GM04503 (cell line): ENCODE results near the gene WDR45B.
"Not testable (repeated sequence)": the region's sequence is repeated elsewhere in the genome, so short reads cannot be mapped to it uniquely, and the experiment has no call there.

ENCODE experiments used
- DNase-seq: peaks from one replicate; pipeline ENCODE4 v3.0.0-alpha.2; 2012; ENCODE audit warnings: low read depth

Gene WDR45B

GRCh38 chr17:82599674-82600661, 48.3 kb downstream of the WDR45B start:
- no peak for DNase-seq

- no peak for DNase-seq
These were observed 49.8 kb downstream of the WDR45B start for GRCh38 chr17:82598256-82599119.

GRCh38 chr17:82596837-82597672, 51.2 kb downstream of the WDR45B start:
- no peak for DNase-seq

- no peak for DNase-seq
These were observed 51.9 kb downstream of the WDR45B start for GRCh38 chr17:82596296-82596695.

GRCh38 chr17:82595893-82596292, 52.4 kb downstream of the WDR45B start:
- no peak for DNase-seq

GRCh38 chr17:82594571-82594970, 53.7 kb downstream of the WDR45B start:
- DNase-seq: no peak

GRCh38 chr17:82593590-82594087, 54.6 kb downstream of the WDR45B start:
- DNase-seq: no peak

GRCh38 chr17:82592767-82593589, 55.3 kb downstream of the WDR45B start:
- DNase-seq: no peak

GRCh38 chr17:82592289-82592766, 55.9 kb downstream of the WDR45B start:
- DNase-seq: no peak

- no peak for DNase-seq
These were observed 57.2 kb downstream of the WDR45B start for GRCh38 chr17:82590881-82591539.

- DNase-seq: no peak
These were observed 58.0 kb downstream of the WDR45B start for GRCh38 chr17:82590216-82590615.

- DNase-seq: no peak
These were observed 58.4 kb downstream of the WDR45B start for GRCh38 chr17:82589851-82590180.

- DNase-seq: no peak
These were observed 59.7 kb downstream of the WDR45B start for GRCh38 chr17:82588266-82589175.

GRCh38 chr17:82587234-82588086, 60.8 kb downstream of the WDR45B start:
- DNase-seq: no peak

GRCh38 chr17:82586576-82587233, 61.5 kb downstream of the WDR45B start:
- DNase-seq: no peak

GRCh38 chr17:82585935-82586575, 62.2 kb downstream of the WDR45B start:
- DNase-seq: not testable (repeated sequence)

- DNase-seq: no peak
These were observed 64.5 kb downstream of the WDR45B start for GRCh38 chr17:82583720-82584234.
